ENCODE measurements around the gene ZNF362. TPM values are rescaled to one million over a fixed set of nuclear protein-coding genes. Genes with fewer than 3 reads are reported as not detected.
A peak's percentile ranks its signal among the peaks of the same experiment; 100 is the strongest.

The ZNF362 gene
- total and polyA plus RNA-seq, 5 donors from 2014 or later, result 12.2 to 21.7 (median 15.2) TPM

GRCh38 chr1:33323663-33324477, 67.6 kb downstream of the ZNF362 start:
- H3K27me3 ChIP-seq (ENCODE audit: control insufficient read depth, insufficient read depth, low read length), result no peaks in the 10 kb centered on the region
- H3K9me3 Mint-ChIP-seq, result no peaks in the 10 kb centered on the region
- DNase-seq, result no peak
- H3K27ac ChIP-seq (ENCODE audit: insufficient read depth, low read length, poor library complexity, severe bottlenecking), result no peak overlapping the region
- no peak for ATAC-seq (ENCODE audit: low read depth in 2 of 2)
- H3K4me3 Mint-ChIP-seq, result no peak overlapping the region
- no peaks in the 10 kb centered on the region for H3K27me3 Mint-ChIP-seq
- no peaks in the 10 kb centered on the region for H3K9me3 ChIP-seq (ENCODE audit: control insufficient read depth in 2 of 2, low read length in 2 of 2)
- H3K4me3 ChIP-seq (ENCODE audit: low read depth, low read length), result no peak overlapping the region
- peaks cover 30% of the 10 kb centered on the region for H3K36me3 Mint-ChIP-seq
- H3K27ac Mint-ChIP-seq, result no peak overlapping the region
- H3K4me1 ChIP-seq (ENCODE audit: control insufficient read depth, insufficient read depth, low read length, poor library complexity, severe bottlenecking), result no peaks in the 10 kb centered on the region
- no peaks in the 10 kb centered on the region for H3K4me1 Mint-ChIP-seq
- H3K36me3 ChIP-seq (ENCODE audit: control insufficient read depth, insufficient read depth, low read length), result peaks cover 54% of the 10 kb centered on the region

- H3K4me3 ChIP-seq (ENCODE audit: low read depth, low read length), result no peak overlapping the region
- Mint-ChIP-seq H3K4me1 (no peaks in the 10 kb centered on the region), H3K4me3 (no peak overlapping the region), H3K36me3 (peaks cover 38% of the 10 kb centered on the region), H3K9me3 (no peaks in the 10 kb centered on the region), H3K27me3 (no peaks in the 10 kb centered on the region), H3K27ac (no peak overlapping the region)
- no peaks in the 10 kb centered on the region for H3K9me3 ChIP-seq (ENCODE audit: control insufficient read depth in 2 of 2, low read length in 2 of 2)
- no peak overlapping the region for H3K27ac ChIP-seq (ENCODE audit: insufficient read depth, low read length, poor library complexity, severe bottlenecking)
- DNase-seq, result no peak
- H3K27me3 ChIP-seq (ENCODE audit: control insufficient read depth, insufficient read depth, low read length), result no peaks in the 10 kb centered on the region
- no peak for ATAC-seq (ENCODE audit: low read depth in 2 of 2)
- H3K36me3 ChIP-seq (ENCODE audit: control insufficient read depth, insufficient read depth, low read length), result peaks cover 64% of the 10 kb centered on the region
- H3K4me1 ChIP-seq (ENCODE audit: control insufficient read depth, insufficient read depth, low read length, poor library complexity, severe bottlenecking), result no peaks in the 10 kb centered on the region
Observed at GRCh38 chr1:33324677-33325575, 68.6 kb downstream of the ZNF362 start.

GRCh38 chr1:33326785-33327184, 70.5 kb downstream of the ZNF362 start:
- Histone ChIP-seq H3K4me3 (ENCODE audit: low read depth, low read length) (no peak overlapping the region), H3K9me3 (ENCODE audit: control insufficient read depth in 2 of 2, low read length in 2 of 2) (no peaks in the 10 kb centered on the region), H3K4me1 (ENCODE audit: control insufficient read depth, insufficient read depth, low read length, poor library complexity, severe bottlenecking) (no peaks in the 10 kb centered on the region), H3K36me3 (ENCODE audit: control insufficient read depth, insufficient read depth, low read length) (peaks cover 83% of the 10 kb centered on the region), H3K27me3 (ENCODE audit: control insufficient read depth, insufficient read depth, low read length) (no peaks in the 10 kb centered on the region), H3K27ac (ENCODE audit: insufficient read depth, low read length, poor library complexity, severe bottlenecking) (no peak overlapping the region)
- DNase-seq (no peak), ATAC-seq (ENCODE audit: low read depth in 2 of 2) (no peak)
- no peaks in the 10 kb centered on the region for H3K27me3 Mint-ChIP-seq
- H3K36me3 Mint-ChIP-seq, result peaks cover 43% of the 10 kb centered on the region
- H3K9me3 Mint-ChIP-seq, result no peaks in the 10 kb centered on the region
- H3K4me3 Mint-ChIP-seq, result no peak overlapping the region
- H3K4me1 Mint-ChIP-seq, result no peaks in the 10 kb centered on the region
- no peak overlapping the region for H3K27ac Mint-ChIP-seq

GRCh38 chr1:33327587-33328325, 71.5 kb downstream of the ZNF362 start:
- Mint-ChIP-seq H3K36me3 (peaks cover 48% of the 10 kb centered on the region), H3K27me3 (no peaks in the 10 kb centered on the region), H3K27ac (no peak overlapping the region), H3K4me1 (no peaks in the 10 kb centered on the region), H3K9me3 (no peaks in the 10 kb centered on the region), H3K4me3 (no peak overlapping the region)
- Histone ChIP-seq H3K36me3 (ENCODE audit: control insufficient read depth, insufficient read depth, low read length) (peaks cover 92% of the 10 kb centered on the region), H3K4me1 (ENCODE audit: control insufficient read depth, insufficient read depth, low read length, poor library complexity, severe bottlenecking) (no peaks in the 10 kb centered on the region), H3K9me3 (ENCODE audit: control insufficient read depth in 2 of 2, low read length in 2 of 2) (no peaks in the 10 kb centered on the region), H3K27me3 (ENCODE audit: control insufficient read depth, insufficient read depth, low read length) (no peaks in the 10 kb centered on the region), H3K27ac (ENCODE audit: insufficient read depth, low read length, poor library complexity, severe bottlenecking) (no peak overlapping the region), H3K4me3 (ENCODE audit: low read depth, low read length) (no peak overlapping the region)
- ATAC-seq (ENCODE audit: low read depth in 2 of 2) (no peak), DNase-seq (no peak)

- no peaks in the 10 kb centered on the region for H3K4me1 ChIP-seq (ENCODE audit: control insufficient read depth, insufficient read depth, low read length, poor library complexity, severe bottlenecking)
- H3K27me3 Mint-ChIP-seq, result peaks cover 4% of the 10 kb centered on the region
- peaks cover 93% of the 10 kb centered on the region for H3K36me3 ChIP-seq (ENCODE audit: control insufficient read depth, insufficient read depth, low read length)
- peak overlapping the region in 1 of 3 donors; percentile 36 for H3K27ac Mint-ChIP-seq
- H3K36me3 Mint-ChIP-seq, result peaks cover 44% of the 10 kb centered on the region
- no peaks in the 10 kb centered on the region for H3K27me3 ChIP-seq (ENCODE audit: control insufficient read depth, insufficient read depth, low read length)
- H3K27ac ChIP-seq (ENCODE audit: insufficient read depth, low read length, poor library complexity, severe bottlenecking), result no peak overlapping the region
- no peak for ATAC-seq (ENCODE audit: low read depth in 2 of 2)
- no peak for DNase-seq
- H3K4me1 Mint-ChIP-seq, result peaks cover 0 to 5% (median 0%) of the 10 kb centered on the region in 4 donors
- H3K4me3 Mint-ChIP-seq, result no peak overlapping the region
- H3K4me3 ChIP-seq (ENCODE audit: low read depth, low read length), result no peak overlapping the region
- H3K9me3 ChIP-seq (ENCODE audit: control insufficient read depth in 2 of 2, low read length in 2 of 2), result no peaks in the 10 kb centered on the region
- no peaks in the 10 kb centered on the region for H3K9me3 Mint-ChIP-seq
Observed at GRCh38 chr1:33328817-33329216, 72.5 kb downstream of the ZNF362 start.

DNA sequence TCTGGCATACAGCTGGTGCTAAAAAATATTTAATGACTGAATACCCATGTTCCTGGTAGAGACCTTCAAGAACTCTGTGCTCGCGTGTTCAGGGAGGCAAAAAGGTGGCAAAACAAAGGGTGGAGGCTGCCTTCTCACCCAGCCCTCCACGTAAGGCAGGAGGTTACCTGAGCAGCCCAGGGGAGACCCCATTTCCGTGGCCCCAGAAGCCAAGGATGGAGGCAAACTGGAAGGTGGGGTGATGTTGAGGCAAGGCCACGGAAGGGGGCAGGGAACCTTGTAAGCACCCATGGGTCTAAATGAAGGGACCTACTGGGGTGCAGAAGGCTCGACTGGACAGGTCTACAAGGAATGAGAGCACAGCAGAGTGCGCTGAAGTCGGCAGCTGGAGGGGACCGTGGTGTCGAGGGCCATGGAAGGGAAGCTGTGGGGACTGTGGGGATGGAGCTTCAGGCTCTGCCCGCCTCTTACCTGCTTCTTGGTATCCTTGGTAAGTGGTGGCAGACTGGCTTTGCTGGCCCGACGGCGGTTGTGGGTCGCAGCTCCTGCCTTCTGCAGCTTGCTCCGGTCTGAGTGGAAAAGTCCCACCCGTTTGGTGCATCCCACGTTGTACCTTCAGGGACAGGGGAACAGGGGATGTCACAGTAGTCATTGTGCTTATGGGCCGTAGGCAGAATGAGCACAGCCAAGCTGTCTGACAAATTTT, 73.5 kb downstream of the ZNF362 start:
- Histone ChIP-seq H3K4me3 (ENCODE audit: low read depth, low read length) (no peak overlapping the region), H3K36me3 (ENCODE audit: control insufficient read depth, insufficient read depth, low read length) (peaks cover 88% of the 10 kb centered on the region), H3K4me1 (ENCODE audit: control insufficient read depth, insufficient read depth, low read length, poor library complexity, severe bottlenecking) (no peaks in the 10 kb centered on the region), H3K27ac (ENCODE audit: insufficient read depth, low read length, poor library complexity, severe bottlenecking) (no peak overlapping the region), H3K9me3 (ENCODE audit: control insufficient read depth in 2 of 2, low read length in 2 of 2) (no peaks in the 10 kb centered on the region), H3K27me3 (ENCODE audit: control insufficient read depth, insufficient read depth, low read length) (no peaks in the 10 kb centered on the region)
- DNase-seq, result no peak
- Mint-ChIP-seq H3K4me1 (peaks cover 0 to 5% (median 0%) of the 10 kb centered on the region in 4 donors), H3K9me3 (no peaks in the 10 kb centered on the region), H3K27ac (peak overlapping the region in 1 of 3 donors; percentile 58), H3K36me3 (peaks cover 44% of the 10 kb centered on the region), H3K4me3 (no peak overlapping the region), H3K27me3 (peaks cover 4% of the 10 kb centered on the region)
- ATAC-seq (ENCODE audit: low read depth in 2 of 2), result no peak

DNA sequence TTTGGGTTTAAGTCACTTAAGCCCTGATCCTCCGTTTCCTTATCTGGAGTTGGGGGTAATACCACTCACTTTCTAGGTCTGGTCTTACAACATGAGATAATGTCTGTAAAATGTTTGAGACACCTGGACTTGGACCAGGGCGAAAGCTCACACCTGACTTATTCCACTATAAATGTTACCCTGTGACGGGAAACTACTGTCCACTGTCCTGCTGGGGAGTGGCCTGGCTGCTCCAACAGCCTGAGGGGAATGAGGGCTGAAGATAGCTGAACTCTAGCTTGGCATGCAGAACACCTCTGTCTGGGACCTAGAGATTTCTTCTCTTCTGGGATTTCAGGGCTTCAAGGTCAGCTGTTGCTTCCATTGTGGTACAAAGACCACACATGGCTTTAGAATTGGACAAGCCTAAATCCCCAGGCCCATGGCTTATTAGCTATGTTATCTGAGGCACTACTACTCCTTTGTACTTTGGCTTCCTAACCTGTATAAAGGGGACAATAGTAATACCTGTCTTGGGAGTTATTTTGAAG, 74.1 kb downstream of the ZNF362 start:
- Histone ChIP-seq H3K36me3 (ENCODE audit: control insufficient read depth, insufficient read depth, low read length) (peaks cover 81% of the 10 kb centered on the region), H3K4me1 (ENCODE audit: control insufficient read depth, insufficient read depth, low read length, poor library complexity, severe bottlenecking) (no peaks in the 10 kb centered on the region), H3K4me3 (ENCODE audit: low read depth, low read length) (no peak overlapping the region), H3K27me3 (ENCODE audit: control insufficient read depth, insufficient read depth, low read length) (no peaks in the 10 kb centered on the region), H3K27ac (ENCODE audit: insufficient read depth, low read length, poor library complexity, severe bottlenecking) (no peak overlapping the region), H3K9me3 (ENCODE audit: control insufficient read depth in 2 of 2, low read length in 2 of 2) (no peaks in the 10 kb centered on the region)
- Mint-ChIP-seq H3K36me3 (peaks cover 42% of the 10 kb centered on the region), H3K27me3 (peaks cover 4% of the 10 kb centered on the region), H3K9me3 (no peaks in the 10 kb centered on the region), H3K4me1 (peaks cover 5 to 11% (median 6%) of the 10 kb centered on the region in 4 donors), H3K27ac (no peak overlapping the region), H3K4me3 (no peak overlapping the region)
- DNase-seq, result no peak
- ATAC-seq (ENCODE audit: low read depth in 2 of 2), result no peak

All from CD4-positive, CD25-positive, alpha-beta regulatory T cell (primary cell).